A549 (cell line): Measurements from ENCODE around the gene BCL3. TPM values are rescaled to one million over a fixed set of nuclear protein-coding genes. Genes with fewer than 3 reads are reported as not detected.

ENCODE experiments used
- ATAC-seq, 2 experiments: fragments of 200-7000 bp in 1 of 2; fragments of >200 bp in 1 of 2; cut with Nextera tagmentation in 1 of 2; cut with Tn5 transposase in 1 of 2; 3 replicates each; pipeline versions ENCODE4 v1.8.0 to v1.9.1; 2018 to 2020; ENCODE audit warnings: mild to moderate bottlenecking in 1 of 2, moderate library complexity in 1 of 2
- CTCF ChIA-PET: fragments of 300-600 bp; sonication (Branson Sonifier 250); formaldehyde crosslinking; extraction: SDS; loops from one replicate; lab custom pipeline; 2021; ENCODE audit warnings: antibody characterized with exemption, inconsistent platforms; lab: Yijun Ruan, JAX
- POLR2A ChIA-PET: fragments of 350-600 bp; formaldehyde crosslinking; extraction: SDS; loops from one replicate; lab custom pipeline; 2021; ENCODE audit warnings: antibody characterized with exemption, inconsistent platforms; lab: Yijun Ruan, JAX
- DNase-seq, 2 experiments: peaks; one replicate each; pipeline versions ENCODE4 v3.0.0 to v3.0.0-alpha.2; 2011 to 2016; ENCODE audit warnings: low read depth in 1 of 2, low spot score in 1 of 2
- FAIRE-seq: peaks from 2 replicates; lab custom pipeline; 2011; peaks lifted over from hg19 to GRCh38; lab: Jason Lieb, UNC
- H3K27ac ChIP-seq, 2 experiments: fragments of >200 bp; sonication (Bioruptor Twin); formaldehyde crosslinking; 3 replicates each; pipeline ENCODE4 v1.5.1; 2016 to 2017
- H3K4me1 ChIP-seq: fragments of >200 bp; sonication (Bioruptor Twin); formaldehyde crosslinking; 3 replicates; pipeline ENCODE4 v1.6.1; 2016
- H3K4me2 ChIP-seq: fragments of >200 bp; sonication (Bioruptor Twin); formaldehyde crosslinking; 3 replicates; pipeline ENCODE4 v1.6.1; 2016
- H3K4me3 ChIP-seq: fragments of >200 bp; sonication (Bioruptor Twin); formaldehyde crosslinking; 3 replicates; pipeline ENCODE4 v1.5.1; 2016
- H3K9me3 ChIP-seq: fragments of >200 bp; sonication (Bioruptor Twin); formaldehyde crosslinking; 3 replicates; pipeline ENCODE4 v1.6.1; 2016
- CBX2 ChIP-seq: fragments of 200-600 bp; sonication (generic); IDR thresholded peaks from 2 replicates; pipeline ENCODE4 v1.6.1; 2016; ENCODE audit warnings: low read depth, mild to moderate bottlenecking, borderline replicate concordance
- EHF ChIP-seq: fragments of 250-450 bp; sonication (Bioruptor Pico); IDR thresholded peaks from 2 replicates; pipeline ENCODE4 v1.5.0; 2020; ENCODE audit warnings: mild to moderate bottlenecking
- EHMT2 ChIP-seq: fragments of 200-600 bp; sonication (generic); IDR thresholded peaks from 2 replicates; pipeline ENCODE4 v1.6.1; 2016; ENCODE audit warnings: antibody characterized with exemption, low read depth, mild to moderate bottlenecking, moderate library complexity
- EP300 ChIP-seq, 2 experiments: fragments of >200 bp; sonication (Bioruptor Twin); formaldehyde crosslinking; IDR thresholded peaks; 2 replicates in 1 of 2; 3 replicates in 1 of 2; pipeline ENCODE4 v1.6.1; 2016 to 2017
- FOSB ChIP-seq: fragments of 250-450 bp; sonication (Bioruptor Pico); IDR thresholded peaks from 2 replicates; pipeline ENCODE4 v1.5.0; 2020; ENCODE audit warnings: mild to moderate bottlenecking, moderate library complexity
- HOXB13 ChIP-seq: fragments of 250-450 bp; sonication (Bioruptor Pico); IDR thresholded peaks from 2 replicates; pipeline ENCODE4 v1.5.0; 2020; ENCODE audit warnings: low read depth, mild to moderate bottlenecking, moderate library complexity
- HOXB5 ChIP-seq: fragments of 250-450 bp; sonication (Bioruptor Pico); IDR thresholded peaks from 2 replicates; pipeline ENCODE4 v1.5.0; 2020; ENCODE audit warnings: mild to moderate bottlenecking, moderate library complexity
- JUN ChIP-seq, 2 experiments: fragments of >200 bp; sonication (Bioruptor Twin); formaldehyde crosslinking; IDR thresholded peaks; 2 replicates in 1 of 2; 3 replicates in 1 of 2; pipeline ENCODE4 v1.6.1; 2016 to 2017
- KDM1A ChIP-seq: fragments of 200-600 bp; sonication (generic); IDR thresholded peaks from 2 replicates; pipeline ENCODE4 v1.6.1; 2016; ENCODE audit warnings: low read depth, mild to moderate bottlenecking
- NR3C1 ChIP-seq: fragments of >200 bp; sonication (Bioruptor Twin); formaldehyde crosslinking; IDR thresholded peaks from 3 replicates; pipeline ENCODE4 v1.6.1; 2017
- RARB ChIP-seq: fragments of 250-450 bp; sonication (Bioruptor Pico); IDR thresholded peaks from 2 replicates; pipeline ENCODE4 v1.8.0; 2021; ENCODE audit warnings: mild to moderate bottlenecking, moderate library complexity
- RFX5 ChIP-seq: fragments of 450-650 bp; IDR thresholded peaks from 2 replicates; pipeline ENCODE4 v1.7.1; 2014; ENCODE audit warnings: antibody characterized with exemption, mild to moderate bottlenecking, moderate library complexity
- RNF2 ChIP-seq: fragments of 200-600 bp; sonication (generic); IDR thresholded peaks from 2 replicates; pipeline ENCODE4 v1.6.1; 2016; ENCODE audit warnings: low read depth, mild to moderate bottlenecking, antibody characterized with exemption, moderate library complexity, borderline replicate concordance
- SREBF2 ChIP-seq: fragments of 450-650 bp; IDR thresholded peaks from 2 replicates; pipeline ENCODE4 v1.6.1; 2014; ENCODE audit warnings: mild to moderate bottlenecking, moderate library complexity
- ZNF302 ChIP-seq: fragments of 250-450 bp; sonication (Bioruptor Pico); IDR thresholded peaks from 2 replicates; pipeline ENCODE4 v1.9.0; 2021; ENCODE audit warnings: inconsistent platforms, mild to moderate bottlenecking, moderate library complexity
- ZSCAN20 ChIP-seq: fragments of 250-450 bp; sonication (Bioruptor Pico); IDR thresholded peaks from 2 replicates; pipeline ENCODE4 v1.8.0; 2022; ENCODE audit warnings: mild to moderate bottlenecking, moderate library complexity
- WGBS: methylation state at CpG from one replicate; pipeline ENCODE4 v1.1.6; 2017; ENCODE audit errors: missing lambda C conversion rate; 5-methylcytosine and 5-hydroxymethylcytosine counted together
- polyA plus RNA-seq, 4 experiments: library from polyadenylated mRNA; depleted of rRNA in 3 of 4; stranded (reverse); fragments of >200 nt; fragmentation: RNase III in 1 of 4; extraction: RNeasy Plus Mini Kit Qiagen cat#74134 plus additional on column Dnase treatment in 1 of 4; gene quantifications; 2 replicates in 3 of 4; 3 replicates in 1 of 4; pipeline ENCODE4 v1.2.3, GENCODE V29; 2011 to 2017
- TF ChIP-seq, protein P1 (sequence below): fragments of 200-600 bp; sonication (generic); IDR thresholded peaks from 2 replicates; pipeline ENCODE4 v1.6.1; 2016; ENCODE audit warnings: antibody characterized with exemption, mild to moderate bottlenecking, moderate library complexity
- TF ChIP-seq, protein P2 (sequence below): IDR thresholded peaks from 2 replicates; pipeline ENCODE4 v1.6.1; 2012; ENCODE audit warnings: low read depth, borderline replicate concordance
- TF ChIP-seq, protein P3 (sequence below): IDR thresholded peaks from 2 replicates; pipeline ENCODE4 v1.6.1; 2012
- TF ChIP-seq, protein P4 (sequence below): fragments of 150-350 bp; IDR thresholded peaks from 2 replicates; pipeline ENCODE4 v1.6.1; 2014; ENCODE audit warnings: low read depth, mild to moderate bottlenecking, low read length
- TF ChIP-seq, protein P5 (sequence below): fragments of 450-650 bp; IDR thresholded peaks from 2 replicates; pipeline ENCODE4 v1.6.1; 2014; ENCODE audit warnings: antibody characterized with exemption

Gene BCL3
- polyA plus RNA-seq, 2 of the 4 experiments (the other 2 are of a cell fraction): 22.6 to 72.1 TPM

DNA sequence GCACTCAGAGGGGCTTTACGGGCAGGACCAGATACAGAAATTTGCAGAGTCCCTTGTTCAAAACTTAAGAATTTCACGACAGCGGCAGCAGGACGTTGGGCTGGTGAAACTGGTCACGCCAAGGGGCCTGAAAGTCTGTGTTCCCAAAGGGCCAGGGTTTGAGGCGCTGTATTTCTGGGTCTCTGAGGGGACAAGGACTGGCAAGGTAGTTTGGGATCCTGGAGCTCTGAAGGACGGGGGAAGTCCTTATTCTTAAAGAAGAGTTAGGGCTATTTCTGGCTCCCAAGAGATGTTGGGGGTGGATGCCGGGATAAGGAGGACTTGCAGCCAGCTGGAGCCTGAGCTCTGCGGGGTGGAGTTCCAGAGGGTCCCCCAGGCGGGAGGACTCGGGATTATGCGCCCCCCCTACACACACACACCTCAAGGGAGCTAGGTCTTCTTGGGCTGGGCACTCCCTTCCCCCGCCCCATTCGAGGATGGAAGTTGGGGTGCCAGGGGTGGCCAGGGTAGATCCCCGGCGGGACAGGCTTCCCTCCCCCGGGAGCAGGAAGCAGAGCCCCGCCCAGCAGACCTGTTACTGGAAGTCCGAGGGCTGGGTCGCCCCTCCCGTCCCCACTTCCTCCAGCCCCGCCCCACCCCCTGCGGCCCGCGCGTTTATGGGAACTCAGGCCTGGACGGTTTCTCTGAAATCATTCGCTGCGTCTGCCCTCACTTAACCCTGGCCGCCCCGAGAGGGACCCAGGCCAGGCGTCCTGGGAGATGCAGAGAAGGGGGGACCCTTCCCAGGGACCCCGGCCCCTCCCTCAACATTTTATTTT lies 5.6 kb downstream of the BCL3 start (continued):
- TF ChIP-seq ZNF302 (CRISPR knock-in tag) (no peak), JUN (IDR thresholded peaks at IDR 0.05) (peak; percentile 45 to 85)

DNA sequence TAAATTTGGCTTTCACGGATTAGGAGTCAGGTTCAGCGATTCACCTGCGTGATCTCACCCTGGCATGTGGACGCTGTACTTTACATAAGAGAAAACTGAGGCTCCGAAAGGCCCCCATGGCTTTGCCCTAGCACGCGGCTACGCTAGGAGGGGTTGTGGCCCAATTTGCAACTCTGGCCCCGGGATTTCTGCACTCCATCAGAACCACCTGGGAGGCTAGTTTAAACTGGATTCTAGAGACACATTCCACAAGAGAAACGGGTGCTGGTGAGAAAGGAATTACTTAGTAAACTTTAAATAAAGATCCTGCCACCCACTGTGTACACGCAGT lies 6.2 kb downstream of the BCL3 start:
- Histone ChIP-seq H3K27ac (peak overlapping the region; percentile 92 to 99), H3K4me1 (peaks cover 91% of the 10 kb centered on the region), H3K4me3 (peak overlapping the region; percentile 95), H3K9me3 (no peaks in the 10 kb centered on the region), H3K4me2 (peak overlapping the region; percentile 92)
- FAIRE-seq (no peak), DNase-seq (no peak)
- CTCF ChIA-PET: interaction anchor here (1.3 to 48.5 kb wide), 8 partner anchors 14 to 166 kb away, joined by 4 to 1899 read pairs (median 6); no protein-coding TSS in a partner anchor
- TF ChIP-seq RFX5 (no peak), EHMT2 (no peak), NR3C1 (no peak), EP300 (IDR thresholded peaks at IDR 0.05) (no peak), RARB (no peak), HOXB13 (0 out of 2 replicates have a peak, but pooled peaks have one; percentile 9), ZSCAN20 (no peak), RNF2 (no peak), KDM1A (no peak), SREBF2 (no peak), EHF (CRISPR knock-in tag) (peak; percentile 84; the same call in 1 of the 2 replicates), JUN (IDR thresholded peaks at IDR 0.05) (peak in 1 of 2 experiments; percentile 11; a peak in 1 of 5 replicates), HOXB5 (CRISPR knock-in tag) (0 out of 2 replicates have a peak, but pooled peaks have one; percentile 42), FOSB (CRISPR knock-in tag) (peak; percentile 25), CBX2 (no peak)
- TF ChIP-seq, protein P1, sequence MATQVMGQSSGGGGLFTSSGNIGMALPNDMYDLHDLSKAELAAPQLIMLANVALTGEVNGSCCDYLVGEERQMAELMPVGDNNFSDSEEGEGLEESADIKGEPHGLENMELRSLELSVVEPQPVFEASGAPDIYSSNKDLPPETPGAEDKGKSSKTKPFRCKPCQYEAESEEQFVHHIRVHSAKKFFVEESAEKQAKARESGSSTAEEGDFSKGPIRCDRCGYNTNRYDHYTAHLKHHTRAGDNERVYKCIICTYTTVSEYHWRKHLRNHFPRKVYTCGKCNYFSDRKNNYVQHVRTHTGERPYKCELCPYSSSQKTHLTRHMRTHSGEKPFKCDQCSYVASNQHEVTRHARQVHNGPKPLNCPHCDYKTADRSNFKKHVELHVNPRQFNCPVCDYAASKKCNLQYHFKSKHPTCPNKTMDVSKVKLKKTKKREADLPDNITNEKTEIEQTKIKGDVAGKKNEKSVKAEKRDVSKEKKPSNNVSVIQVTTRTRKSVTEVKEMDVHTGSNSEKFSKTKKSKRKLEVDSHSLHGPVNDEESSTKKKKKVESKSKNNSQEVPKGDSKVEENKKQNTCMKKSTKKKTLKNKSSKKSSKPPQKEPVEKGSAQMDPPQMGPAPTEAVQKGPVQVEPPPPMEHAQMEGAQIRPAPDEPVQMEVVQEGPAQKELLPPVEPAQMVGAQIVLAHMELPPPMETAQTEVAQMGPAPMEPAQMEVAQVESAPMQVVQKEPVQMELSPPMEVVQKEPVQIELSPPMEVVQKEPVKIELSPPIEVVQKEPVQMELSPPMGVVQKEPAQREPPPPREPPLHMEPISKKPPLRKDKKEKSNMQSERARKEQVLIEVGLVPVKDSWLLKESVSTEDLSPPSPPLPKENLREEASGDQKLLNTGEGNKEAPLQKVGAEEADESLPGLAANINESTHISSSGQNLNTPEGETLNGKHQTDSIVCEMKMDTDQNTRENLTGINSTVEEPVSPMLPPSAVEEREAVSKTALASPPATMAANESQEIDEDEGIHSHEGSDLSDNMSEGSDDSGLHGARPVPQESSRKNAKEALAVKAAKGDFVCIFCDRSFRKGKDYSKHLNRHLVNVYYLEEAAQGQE: no peak
- TF ChIP-seq, protein P2, sequence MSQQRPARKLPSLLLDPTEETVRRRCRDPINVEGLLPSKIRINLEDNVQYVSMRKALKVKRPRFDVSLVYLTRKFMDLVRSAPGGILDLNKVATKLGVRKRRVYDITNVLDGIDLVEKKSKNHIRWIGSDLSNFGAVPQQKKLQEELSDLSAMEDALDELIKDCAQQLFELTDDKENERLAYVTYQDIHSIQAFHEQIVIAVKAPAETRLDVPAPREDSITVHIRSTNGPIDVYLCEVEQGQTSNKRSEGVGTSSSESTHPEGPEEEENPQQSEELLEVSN: 0 out of 2 replicates have a peak, but pooled peaks have one; percentile 7
- TF ChIP-seq, protein P3, sequence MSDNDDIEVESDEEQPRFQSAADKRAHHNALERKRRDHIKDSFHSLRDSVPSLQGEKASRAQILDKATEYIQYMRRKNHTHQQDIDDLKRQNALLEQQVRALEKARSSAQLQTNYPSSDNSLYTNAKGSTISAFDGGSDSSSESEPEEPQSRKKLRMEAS: no peak; the same call in 1 of the 2 replicates
- TF ChIP-seq, protein P4, sequence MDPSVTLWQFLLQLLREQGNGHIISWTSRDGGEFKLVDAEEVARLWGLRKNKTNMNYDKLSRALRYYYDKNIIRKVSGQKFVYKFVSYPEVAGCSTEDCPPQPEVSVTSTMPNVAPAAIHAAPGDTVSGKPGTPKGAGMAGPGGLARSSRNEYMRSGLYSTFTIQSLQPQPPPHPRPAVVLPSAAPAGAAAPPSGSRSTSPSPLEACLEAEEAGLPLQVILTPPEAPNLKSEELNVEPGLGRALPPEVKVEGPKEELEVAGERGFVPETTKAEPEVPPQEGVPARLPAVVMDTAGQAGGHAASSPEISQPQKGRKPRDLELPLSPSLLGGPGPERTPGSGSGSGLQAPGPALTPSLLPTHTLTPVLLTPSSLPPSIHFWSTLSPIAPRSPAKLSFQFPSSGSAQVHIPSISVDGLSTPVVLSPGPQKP: no peak
- TF ChIP-seq, protein P5, sequence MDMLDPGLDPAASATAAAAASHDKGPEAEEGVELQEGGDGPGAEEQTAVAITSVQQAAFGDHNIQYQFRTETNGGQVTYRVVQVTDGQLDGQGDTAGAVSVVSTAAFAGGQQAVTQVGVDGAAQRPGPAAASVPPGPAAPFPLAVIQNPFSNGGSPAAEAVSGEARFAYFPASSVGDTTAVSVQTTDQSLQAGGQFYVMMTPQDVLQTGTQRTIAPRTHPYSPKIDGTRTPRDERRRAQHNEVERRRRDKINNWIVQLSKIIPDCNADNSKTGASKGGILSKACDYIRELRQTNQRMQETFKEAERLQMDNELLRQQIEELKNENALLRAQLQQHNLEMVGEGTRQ: no peak
- TF ChIP-seq, all 56 proteins: peak for 6
- no peak for ATAC-seq
- POLR2A ChIA-PET: interaction anchor here (1.0 to 2.6 kb wide), 3 partner anchors 13 to 30 kb away, joined by 5 to 33 read pairs (median 9); no protein-coding TSS in a partner anchor
- 65% methylated on average over 11 of the region's 11 CpGs for WGBS
